Measurements from ENCODE around the gene DYNC1H1.

DYNC1H1 gene

GRCh38 chr14:102005336-102005735, 41.0 kb downstream of the DYNC1H1 start:
- no peak for DNase-seq

- no peak for DNase-seq
Measured at GRCh38 chr14:102007916-102008418, 43.6 kb downstream of the DYNC1H1 start.

GRCh38 chr14:102008891-102009290, 44.5 kb downstream of the DYNC1H1 start:
- DNase-seq = no peak

GRCh38 chr14:102011631-102012030, 47.3 kb downstream of the DYNC1H1 start:
- no peak for DNase-seq

GRCh38 chr14:102012336-102012735, 48.0 kb downstream of the DYNC1H1 start:
- DNase-seq = no peak

- no peak for DNase-seq
Measured at GRCh38 chr14:102013669-102014200, 49.4 kb downstream of the DYNC1H1 start.

- DNase-seq = no peak
Measured at GRCh38 chr14:102015045-102015685, 50.8 kb downstream of the DYNC1H1 start.

- DNase-seq = no peak
Measured at GRCh38 chr14:102015771-102016170, 51.4 kb downstream of the DYNC1H1 start.

- no peak for DNase-seq
Measured at GRCh38 chr14:102016420-102017090, 52.2 kb downstream of the DYNC1H1 start.

- no peak for DNase-seq
Measured at GRCh38 chr14:102018251-102018650, 53.9 kb downstream of the DYNC1H1 start.

- no peak for DNase-seq
Measured at GRCh38 chr14:102019006-102019540, 54.7 kb downstream of the DYNC1H1 start.

- DNase-seq = no peak
Measured at GRCh38 chr14:102020058-102020971, 55.9 kb downstream of the DYNC1H1 start.

- no peak for DNase-seq
Measured at GRCh38 chr14:102026934-102027333, 62.6 kb downstream of the DYNC1H1 start.

GRCh38 chr14:102027951-102028350, 63.6 kb downstream of the DYNC1H1 start:
- DNase-seq = no peak

- DNase-seq = no peak
Measured at GRCh38 chr14:102028733-102029132, 64.4 kb downstream of the DYNC1H1 start.

- no peak for DNase-seq
Measured at GRCh38 chr14:102029956-102030355, 65.6 kb downstream of the DYNC1H1 start.

GRCh38 chr14:102033241-102033640, 68.9 kb downstream of the DYNC1H1 start:
- DNase-seq = no peak

GRCh38 chr14:102034301-102034700, 69.9 kb downstream of the DYNC1H1 start:
- no peak for DNase-seq

- DNase-seq = no peak
Measured at GRCh38 chr14:102035914-102036313, 71.5 kb downstream of the DYNC1H1 start.

- no peak for DNase-seq
Measured at GRCh38 chr14:102037686-102038085, 73.3 kb downstream of the DYNC1H1 start.

GRCh38 chr14:102039157-102039556, 74.8 kb downstream of the DYNC1H1 start:
- DNase-seq = no peak

- DNase-seq = no peak
Measured at GRCh38 chr14:102040153-102040552, 75.8 kb downstream of the DYNC1H1 start.

- no peak for DNase-seq
Measured at GRCh38 chr14:102042699-102043098, 78.3 kb downstream of the DYNC1H1 start.
